Colonic mucosa (tissue), 4 donors: ENCODE results near the gene MYO16. TPM values are rescaled to one million over a fixed set of nuclear protein-coding genes. Genes with fewer than 3 reads are reported as not detected.

ENCODE experiments used
- DNase-seq: peaks from one replicate; pipeline ENCODE4 v3.0.0-alpha.2; 2020
- H3K27ac ChIP-seq: fragments of 200-600 bp; one replicate; pipeline ENCODE4 v1.8.0; 2021
- H3K27me3 ChIP-seq: fragments of 200-600 bp; one replicate; pipeline ENCODE4 v1.8.0; 2021
- H3K36me3 ChIP-seq: fragments of 200-600 bp; one replicate; pipeline ENCODE4 v1.8.0; 2021
- H3K4me1 ChIP-seq: fragments of 200-600 bp; one replicate; pipeline ENCODE4 v1.8.0; 2021; ENCODE audit warnings: mild to moderate bottlenecking
- H3K4me3 ChIP-seq: fragments of 200-600 bp; one replicate; pipeline ENCODE4 v1.8.0; 2021
- H3K9ac ChIP-seq, 2 donors: one replicate each; pipeline ENCODE4 v1.7.0; 2013; ENCODE audit warnings: control low read depth in 2 of 2, low read depth in 2 of 2, low read length in 2 of 2
- H3K9me3 ChIP-seq: fragments of 200-600 bp; one replicate; pipeline ENCODE4 v1.8.0; 2021
- intact Hi-C: fragments of 100-400 bp; cut with DNase I; formaldehyde crosslinking; loops from one replicate; pipeline ENCODE4 v1.14.1; 2022
- total RNA-seq, 2 donors: library from RNA; stranded (reverse); fragmentation: NEBNext Ultra II Directional in 1 of 2; extraction: Animal tissue kit (Norgen Biotek cat#: 25700) in 1 of 2; gene quantifications; one replicate each; pipeline ENCODE4 v1.2.1, GENCODE V29; 2021
- TF ChIP-seq, protein P1 (sequence below): fragments of 200-600 bp; IDR thresholded peaks from one replicate; pipeline ENCODE4 v1.8.0; 2022; ENCODE audit warnings: antibody characterized with exemption, mild to moderate bottlenecking
- donor health status: healthy.
- donor health status: DM: no; HTN: no; CAD: no.
- donor health status: DM: no; HTN: no; CAD: no.

Gene MYO16
- total RNA-seq, 2 donors from 2014 or later: 0.05 TPM; not detected in 1

DNA sequence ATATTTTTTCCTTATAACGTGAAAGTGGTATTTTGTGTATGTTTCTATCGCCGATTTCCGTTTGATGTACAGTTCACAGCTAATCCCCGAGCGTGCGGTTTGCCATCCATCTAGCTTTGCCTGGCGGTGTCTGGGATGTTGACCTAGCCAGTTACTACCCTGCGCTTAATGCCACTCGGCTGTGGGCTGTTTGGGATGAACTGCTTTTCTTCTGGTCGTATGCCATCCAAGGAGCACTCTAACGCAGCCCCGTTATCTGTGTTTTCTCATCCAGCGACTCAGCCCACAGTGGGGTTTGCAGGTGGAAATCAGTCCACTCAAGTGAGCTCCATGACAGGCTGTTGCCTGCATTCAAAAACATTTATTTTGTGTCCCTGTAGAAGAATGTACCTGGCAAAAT is 512.3 kb downstream of the MYO16 start:
- TF ChIP-seq, protein P1, sequence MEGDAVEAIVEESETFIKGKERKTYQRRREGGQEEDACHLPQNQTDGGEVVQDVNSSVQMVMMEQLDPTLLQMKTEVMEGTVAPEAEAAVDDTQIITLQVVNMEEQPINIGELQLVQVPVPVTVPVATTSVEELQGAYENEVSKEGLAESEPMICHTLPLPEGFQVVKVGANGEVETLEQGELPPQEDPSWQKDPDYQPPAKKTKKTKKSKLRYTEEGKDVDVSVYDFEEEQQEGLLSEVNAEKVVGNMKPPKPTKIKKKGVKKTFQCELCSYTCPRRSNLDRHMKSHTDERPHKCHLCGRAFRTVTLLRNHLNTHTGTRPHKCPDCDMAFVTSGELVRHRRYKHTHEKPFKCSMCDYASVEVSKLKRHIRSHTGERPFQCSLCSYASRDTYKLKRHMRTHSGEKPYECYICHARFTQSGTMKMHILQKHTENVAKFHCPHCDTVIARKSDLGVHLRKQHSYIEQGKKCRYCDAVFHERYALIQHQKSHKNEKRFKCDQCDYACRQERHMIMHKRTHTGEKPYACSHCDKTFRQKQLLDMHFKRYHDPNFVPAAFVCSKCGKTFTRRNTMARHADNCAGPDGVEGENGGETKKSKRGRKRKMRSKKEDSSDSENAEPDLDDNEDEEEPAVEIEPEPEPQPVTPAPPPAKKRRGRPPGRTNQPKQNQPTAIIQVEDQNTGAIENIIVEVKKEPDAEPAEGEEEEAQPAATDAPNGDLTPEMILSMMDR: no peak
- no peaks in the 10 kb centered on the region for H3K4me1 ChIP-seq
- no peak overlapping the region for H3K4me3 ChIP-seq
- H3K9me3 ChIP-seq: no peaks in the 10 kb centered on the region
- no peaks in the 10 kb centered on the region for H3K27me3 ChIP-seq
- no peak overlapping the region for H3K9ac ChIP-seq
- no peak for DNase-seq
- no peak overlapping the region for H3K27ac ChIP-seq
- intact Hi-C loops: no loop called here
- H3K36me3 ChIP-seq: no peaks in the 10 kb centered on the region

DNA sequence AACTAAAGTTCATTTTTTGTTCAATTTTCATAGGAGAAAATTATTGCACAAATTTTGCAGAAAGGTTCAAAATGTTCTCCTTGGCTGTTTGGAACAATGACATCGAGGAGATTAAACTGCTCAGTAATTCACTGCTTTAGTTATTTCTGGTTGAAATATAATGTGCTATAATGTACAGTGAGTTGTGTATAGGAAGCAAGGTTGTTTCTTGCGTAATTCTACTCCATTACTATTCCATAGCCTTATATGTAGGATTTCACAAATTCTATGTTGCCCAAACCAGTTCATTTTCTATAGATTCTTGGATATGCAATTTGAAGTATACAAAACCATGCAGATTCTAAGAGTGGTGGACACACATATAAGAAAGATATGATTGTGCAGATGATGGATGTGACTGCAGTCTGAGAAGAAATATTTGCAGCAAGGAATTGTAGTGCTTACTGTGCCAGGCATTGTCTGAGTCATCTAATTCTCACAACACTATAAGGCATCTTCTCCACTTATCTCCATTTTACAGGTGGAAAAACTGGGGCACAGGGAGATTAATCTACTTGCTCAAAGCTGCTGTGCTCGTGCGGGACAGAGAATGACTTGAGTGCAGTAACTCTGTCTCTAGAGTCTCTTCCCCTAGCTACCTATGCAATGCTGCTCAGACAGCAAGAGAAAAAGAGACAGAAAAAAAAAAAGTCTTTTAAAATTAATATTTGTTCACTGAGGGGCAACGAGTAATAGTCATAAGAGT is 515.5 kb downstream of the MYO16 start:
- TF ChIP-seq, protein P1: no peak
- intact Hi-C loops: loop anchor here (5.0 kb wide), 1 partner anchor 647 kb away; no protein-coding TSS in a partner anchor
- H3K4me1 ChIP-seq: no peaks in the 10 kb centered on the region
- H3K27me3 ChIP-seq: no peaks in the 10 kb centered on the region
- H3K36me3 ChIP-seq: no peaks in the 10 kb centered on the region
- no peaks in the 10 kb centered on the region for H3K9me3 ChIP-seq
- H3K4me3 ChIP-seq: no peak overlapping the region
- no peak overlapping the region for H3K9ac ChIP-seq
- no peak for DNase-seq
- H3K27ac ChIP-seq: no peak overlapping the region

DNA sequence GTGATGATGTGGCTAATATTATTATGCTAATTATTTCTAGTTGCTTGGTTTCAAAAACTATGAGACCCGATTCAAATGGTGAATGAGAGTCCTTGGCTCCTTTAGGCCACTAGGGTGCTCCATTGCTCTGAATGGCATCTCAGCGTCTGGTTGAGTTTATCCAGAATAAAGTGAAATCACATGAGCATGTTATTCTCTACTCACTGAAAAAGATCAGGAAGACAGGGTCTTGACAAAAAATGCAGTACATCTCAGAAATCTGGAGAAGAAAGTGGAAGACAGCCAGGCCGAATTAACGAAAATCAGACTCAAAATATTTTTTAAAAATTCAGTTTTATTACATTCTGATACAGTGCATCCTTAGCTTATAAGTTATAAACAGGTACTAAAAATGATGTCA is 516.2 kb downstream of the MYO16 start:
- Histone ChIP-seq H3K4me3 (no peak overlapping the region), H3K27ac (no peak overlapping the region), H3K36me3 (no peaks in the 10 kb centered on the region), H3K27me3 (no peaks in the 10 kb centered on the region), H3K4me1 (no peaks in the 10 kb centered on the region), H3K9ac (no peak overlapping the region), H3K9me3 (no peaks in the 10 kb centered on the region)
- intact Hi-C loops: loop anchor here (5.0 kb wide), 1 partner anchor 647 kb away; no protein-coding TSS in a partner anchor
- TF ChIP-seq, protein P1: peak; percentile 54
- peak; percentile 35 for DNase-seq

DNA sequence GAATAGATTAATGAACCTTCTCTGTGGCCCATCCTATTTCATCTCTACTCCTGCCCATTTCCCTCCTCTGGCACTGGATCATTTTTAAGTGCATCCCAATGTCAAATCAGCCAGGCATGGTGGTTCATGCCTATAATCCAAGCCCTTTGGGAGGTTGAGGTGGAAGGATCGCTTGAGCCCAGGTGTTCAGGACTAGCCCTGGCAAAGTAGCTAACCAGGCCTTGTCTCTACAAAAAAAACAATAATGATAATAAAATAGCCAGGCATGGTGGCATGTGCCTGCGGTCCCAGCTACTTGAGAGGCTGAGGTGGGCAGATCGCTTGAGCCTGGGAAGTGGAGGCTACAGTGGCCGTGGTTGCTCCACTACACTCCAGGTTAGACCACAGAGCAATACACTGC is 517.0 kb downstream of the MYO16 start:
- intact Hi-C loops: loop anchor here (5.0 kb wide), 1 partner anchor 646 kb away; no protein-coding TSS in a partner anchor
- Histone ChIP-seq H3K4me1 (no peaks in the 10 kb centered on the region), H3K4me3 (no peak overlapping the region), H3K36me3 (no peaks in the 10 kb centered on the region), H3K9ac (no peak overlapping the region), H3K27ac (no peak overlapping the region), H3K9me3 (no peaks in the 10 kb centered on the region), H3K27me3 (no peaks in the 10 kb centered on the region)
- no peak for DNase-seq
- TF ChIP-seq, protein P1: no peak

DNA sequence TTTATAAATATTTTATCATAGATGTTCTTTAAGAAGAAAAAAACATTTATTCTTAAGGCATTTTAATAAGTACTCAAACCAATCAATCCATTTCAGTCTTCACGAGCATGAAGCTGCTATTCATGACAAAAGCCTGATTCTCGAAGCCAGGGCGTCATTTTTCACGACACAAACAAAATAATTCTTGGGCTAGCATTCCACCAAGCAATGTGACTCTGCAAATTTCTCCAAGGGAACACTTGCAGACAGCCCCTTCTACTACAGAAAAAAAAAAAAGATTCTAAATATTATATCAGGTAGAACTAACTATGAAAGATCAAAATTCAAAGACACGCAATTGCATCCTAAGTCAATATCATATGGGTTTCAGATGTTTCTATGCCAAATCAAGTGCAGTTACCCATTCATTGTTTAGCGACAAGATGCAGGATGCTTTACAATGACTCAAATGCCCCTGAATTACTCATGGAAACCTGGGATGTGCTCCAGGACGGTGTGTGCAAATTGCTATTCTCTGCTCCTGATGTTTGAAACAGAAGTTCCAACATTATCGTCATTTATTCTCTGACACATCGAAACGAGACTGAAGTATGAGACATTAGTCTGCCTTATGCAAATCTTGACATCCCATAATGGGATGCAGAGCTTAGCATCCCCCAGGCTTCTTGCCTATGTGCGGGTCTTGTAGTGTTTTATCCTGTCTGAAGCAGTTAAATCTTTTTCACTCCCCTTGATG is 517.7 kb downstream of the MYO16 start:
- Histone ChIP-seq H3K27ac (no peak overlapping the region), H3K27me3 (no peaks in the 10 kb centered on the region), H3K4me1 (no peaks in the 10 kb centered on the region), H3K36me3 (no peaks in the 10 kb centered on the region), H3K9ac (no peak overlapping the region), H3K4me3 (no peak overlapping the region), H3K9me3 (no peaks in the 10 kb centered on the region)
- intact Hi-C loops: loop anchor here (5.0 kb wide), 1 partner anchor 645 kb away; no protein-coding TSS in a partner anchor
- TF ChIP-seq, protein P1: no peak
- no peak for DNase-seq
